Parathyroid adenoma (tissue), 2 donors: ENCODE results near the gene MAP4K5.

ENCODE experiments used
- H2AFZ ChIP-seq: fragments of 300-600 bp; sonication (generic); one replicate; pipeline ENCODE4 v1.7.0; 2017; ENCODE audit warnings: antibody characterized with exemption, mild to moderate bottlenecking
- H3K27ac ChIP-seq: fragments of 300-600 bp; sonication (generic); one replicate; pipeline ENCODE4 v1.7.0; 2017
- H3K27me3 ChIP-seq: fragments of 300-600 bp; sonication (generic); one replicate; pipeline ENCODE4 v1.7.0; 2017; ENCODE audit warnings: low read length; ENCODE audit not compliant: control insufficient read depth, insufficient read depth
- H3K36me3 ChIP-seq: fragments of 300-600 bp; sonication (generic); one replicate; pipeline ENCODE4 v1.7.0; 2017; ENCODE audit warnings: low read length; ENCODE audit not compliant: control insufficient read depth, insufficient read depth
- H3K4me1 ChIP-seq: fragments of 300-600 bp; sonication (generic); one replicate; pipeline ENCODE4 v1.7.0; 2017; ENCODE audit warnings: control low read depth
- H3K4me2 ChIP-seq: fragments of 300-600 bp; sonication (generic); one replicate; pipeline ENCODE4 v1.7.0; 2017; ENCODE audit warnings: low read length
- H3K4me3 ChIP-seq: fragments of 300-600 bp; sonication (generic); one replicate; pipeline ENCODE4 v1.7.0; 2017; ENCODE audit warnings: low read depth, low read length
- H3K79me2 ChIP-seq: fragments of 300-600 bp; sonication (generic); one replicate; pipeline ENCODE4 v1.7.0; 2017; ENCODE audit warnings: control low read depth
- H3K9ac ChIP-seq: fragments of 300-600 bp; sonication (generic); one replicate; pipeline ENCODE4 v1.7.0; 2017; ENCODE audit warnings: mild to moderate bottlenecking
- H3K9me3 ChIP-seq: fragments of 300-600 bp; sonication (generic); one replicate; pipeline ENCODE4 v1.7.0; 2017; ENCODE audit warnings: low read length; ENCODE audit not compliant: control insufficient read depth
- CTCF ChIP-seq: fragments of 300-600 bp; sonication (generic); IDR thresholded peaks from one replicate; pipeline ENCODE4 v1.7.0; 2017; ENCODE audit warnings: antibody characterized with exemption, mild to moderate bottlenecking
- donor health status: primary hyperparathyroidism.

The MAP4K5 gene

DNA sequence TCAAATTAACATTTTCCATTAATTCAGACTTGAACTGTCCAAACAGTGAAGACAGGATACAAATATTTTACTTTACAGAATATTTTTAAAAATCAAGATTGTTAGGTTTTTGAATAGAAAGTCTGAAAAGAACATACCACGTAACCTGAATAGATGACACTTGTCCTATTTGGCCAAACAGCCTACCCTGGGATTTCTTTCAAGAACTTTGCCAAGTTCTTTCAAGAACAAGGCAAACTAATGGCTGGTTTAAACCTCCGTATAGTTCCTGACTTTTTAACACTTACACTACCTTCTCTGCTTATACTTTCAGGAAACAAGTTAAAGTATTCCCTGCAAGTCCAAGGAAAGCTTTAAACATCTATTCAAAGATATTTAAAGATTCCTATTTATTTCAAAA, 35.0 kb downstream of the MAP4K5 start:
- Histone ChIP-seq H2AFZ (no peak overlapping the region), H3K79me2 (peaks cover 3% of the 10 kb centered on the region), H3K27ac (no peak overlapping the region), H3K4me3 (no peak overlapping the region), H3K27me3 (no peaks in the 10 kb centered on the region), H3K4me2 (no peak overlapping the region), H3K36me3 (no peaks in the 10 kb centered on the region), H3K9me3 (no peaks in the 10 kb centered on the region), H3K9ac (no peak overlapping the region), H3K4me1 (no peaks in the 10 kb centered on the region)
- TF ChIP-seq CTCF, result no peak

- Histone ChIP-seq H3K9ac (no peak overlapping the region), H3K27ac (no peak overlapping the region)
Measured at GRCh38 chr14:50489851-50490250, 42.5 kb downstream of the MAP4K5 start.

GRCh38 chr14:50488521-50488920, 43.8 kb downstream of the MAP4K5 start:
- H2AFZ ChIP-seq, result no peak overlapping the region
- H3K4me3 ChIP-seq, result no peak overlapping the region
- no peak overlapping the region for H3K4me2 ChIP-seq
- no peaks in the 10 kb centered on the region for H3K9me3 ChIP-seq
- peaks cover 3% of the 10 kb centered on the region for H3K4me1 ChIP-seq
- no peaks in the 10 kb centered on the region for H3K27me3 ChIP-seq
- H3K9ac ChIP-seq, result no peak overlapping the region
- H3K36me3 ChIP-seq, result no peaks in the 10 kb centered on the region
- no peak for TF ChIP-seq CTCF
- no peak overlapping the region for H3K27ac ChIP-seq
- peaks cover 3% of the 10 kb centered on the region for H3K79me2 ChIP-seq

More at GRCh38 chr14:50489851-50490250, 42.5 kb downstream of the MAP4K5 start:
- no peak overlapping the region for H2AFZ ChIP-seq
- H3K36me3 ChIP-seq, result no peaks in the 10 kb centered on the region
- H3K4me3 ChIP-seq, result no peak overlapping the region
- H3K27me3 ChIP-seq, result no peaks in the 10 kb centered on the region
- peaks cover 3% of the 10 kb centered on the region for H3K4me1 ChIP-seq
- H3K79me2 ChIP-seq, result peaks cover 3% of the 10 kb centered on the region
- no peak for TF ChIP-seq CTCF
- H3K9me3 ChIP-seq, result no peaks in the 10 kb centered on the region
- H3K4me2 ChIP-seq, result no peak overlapping the region

DNA sequence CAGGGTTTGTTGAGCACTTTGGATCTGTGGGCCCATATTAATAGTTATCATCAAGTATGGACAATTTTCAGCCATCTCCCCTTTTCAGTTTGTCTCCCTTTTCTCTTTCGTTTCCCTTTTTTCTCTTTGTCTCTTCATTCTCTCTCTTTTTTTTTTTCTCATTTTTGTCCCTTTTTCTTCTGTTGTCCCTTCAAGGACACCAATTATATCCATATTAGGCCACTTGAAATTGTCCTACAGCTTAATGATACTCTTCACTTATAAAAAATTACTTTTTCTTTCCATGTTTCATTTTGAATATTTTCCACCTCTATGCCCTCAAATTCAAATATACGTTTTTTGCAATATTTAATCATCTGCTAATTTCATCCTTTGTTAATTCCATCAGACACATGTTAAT, 53.3 kb downstream of the MAP4K5 start:
- Histone ChIP-seq H3K4me2 (no peak overlapping the region), H3K27me3 (no peaks in the 10 kb centered on the region), H3K9me3 (peaks cover 2% of the 10 kb centered on the region), H2AFZ (no peak overlapping the region), H3K4me3 (no peak overlapping the region), H3K27ac (no peak overlapping the region), H3K79me2 (peaks cover 3% of the 10 kb centered on the region), H3K9ac (no peak overlapping the region), H3K4me1 (no peaks in the 10 kb centered on the region), H3K36me3 (no peaks in the 10 kb centered on the region)
- TF ChIP-seq CTCF, result no peak

DNA sequence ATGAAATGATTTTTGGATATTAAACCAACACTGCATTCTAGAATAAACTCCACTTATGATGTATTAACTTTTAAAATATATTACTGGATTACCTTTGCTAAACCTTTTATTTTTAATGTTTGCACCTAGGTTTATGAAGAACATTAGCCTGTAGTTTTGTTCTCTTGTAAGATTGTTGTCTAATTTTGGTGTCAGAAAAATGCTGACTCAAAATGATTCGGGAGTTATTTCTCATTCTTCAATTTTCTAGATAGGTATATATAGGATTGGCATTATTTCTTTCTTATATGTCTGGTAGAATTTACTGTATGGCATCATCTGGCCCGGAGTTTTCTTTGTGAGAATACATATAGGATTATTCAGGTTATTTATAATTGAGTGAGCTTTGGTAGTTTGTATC, 54.6 kb downstream of the MAP4K5 start:
- H3K36me3 ChIP-seq, result no peaks in the 10 kb centered on the region
- no peak overlapping the region for H3K9ac ChIP-seq
- H3K4me2 ChIP-seq, result no peak overlapping the region
- H3K27me3 ChIP-seq, result no peaks in the 10 kb centered on the region
- H3K4me1 ChIP-seq, result no peaks in the 10 kb centered on the region
- no peak overlapping the region for H3K4me3 ChIP-seq
- H2AFZ ChIP-seq, result no peak overlapping the region
- peaks cover 5% of the 10 kb centered on the region for H3K9me3 ChIP-seq
- TF ChIP-seq CTCF, result no peak
- H3K79me2 ChIP-seq, result peaks cover 3% of the 10 kb centered on the region
- no peak overlapping the region for H3K27ac ChIP-seq
